ENCODE results near the gene CSTB.

CSTB gene

GRCh38 chr21:43797415-43797814, 21.3 kb upstream of the CSTB start:
- no peak for TF ChIP-seq CTCF (IDR thresholded peaks at IDR 0.05; ENCODE audit: control insufficient read depth, insufficient read depth, low read depth, low read length, missing control alignments)
- no peak for DNase-seq (ENCODE audit: low read depth)
- no peak overlapping the region for H3K4me3 ChIP-seq (ENCODE audit: control insufficient read depth, low read depth, low read length)

GRCh38 chr21:43794857-43795256, 18.7 kb upstream of the CSTB start:
- no peak for TF ChIP-seq CTCF (IDR thresholded peaks at IDR 0.05; ENCODE audit: control insufficient read depth, insufficient read depth, low read depth, low read length, missing control alignments)
- no peak overlapping the region for H3K4me3 ChIP-seq (ENCODE audit: control insufficient read depth, low read depth, low read length)
- no peak for DNase-seq (ENCODE audit: low read depth)

GRCh38 chr21:43794311-43794710, 18.2 kb upstream of the CSTB start:
- H3K4me3 ChIP-seq (ENCODE audit: control insufficient read depth, low read depth, low read length): no peak overlapping the region
- no peak for TF ChIP-seq CTCF (IDR thresholded peaks at IDR 0.05; ENCODE audit: control insufficient read depth, insufficient read depth, low read depth, low read length, missing control alignments)
- no peak for DNase-seq (ENCODE audit: low read depth)

GRCh38 chr21:43793243-43793642, 17.1 kb upstream of the CSTB start:
- no peak overlapping the region for H3K4me3 ChIP-seq (ENCODE audit: control insufficient read depth, low read depth, low read length)
- DNase-seq (ENCODE audit: low read depth): no peak
- TF ChIP-seq CTCF (IDR thresholded peaks at IDR 0.05; ENCODE audit: control insufficient read depth, insufficient read depth, low read depth, low read length, missing control alignments): no peak

- TF ChIP-seq CTCF (IDR thresholded peaks at IDR 0.05; ENCODE audit: control insufficient read depth, insufficient read depth, low read depth, low read length, missing control alignments): no peak
- no peak overlapping the region for H3K4me3 ChIP-seq (ENCODE audit: control insufficient read depth, low read depth, low read length)
- DNase-seq (ENCODE audit: low read depth): no peak
Measured at GRCh38 chr21:43792406-43792805, 16.3 kb upstream of the CSTB start.

- peak overlapping the region; percentile 87 for H3K4me3 ChIP-seq (ENCODE audit: control insufficient read depth, low read depth, low read length)
- no peak for TF ChIP-seq CTCF (IDR thresholded peaks at IDR 0.05; ENCODE audit: control insufficient read depth, insufficient read depth, low read depth, low read length, missing control alignments)
- DNase-seq (ENCODE audit: low read depth): no peak
Measured at GRCh38 chr21:43790010-43790524, 14.0 kb upstream of the CSTB start.

Measured in AG09309 (cell line).